HCT116 (cell line): ENCODE results near the gene FGF19. TPM values are rescaled to one million over a fixed set of nuclear protein-coding genes. Genes with fewer than 3 reads are reported as not detected.

ENCODE experiments used
- ATAC-seq: fragments of 200-7000 bp; cut with Tn5 transposase; 2 replicates; pipeline ENCODE4 v1.9.1; 2020; ENCODE audit warnings: mild to moderate bottlenecking, moderate library complexity
- BruUV-seq: library from RNA; stranded (reverse); fragments of 400-500 nt; replicated peaks from 2 replicates; lab custom pipeline; 2021; lab: Mats Ljungman, UMichigan
- CTCF ChIA-PET: fragments of 300-600 bp; sonication (Branson Sonifier 250); formaldehyde crosslinking; loops from one replicate; lab custom pipeline; 2021; ENCODE audit warnings: antibody characterized with exemption; lab: Charles Lee
- POLR2A ChIA-PET: fragments of 300-600, 350-600 bp; sonication (Branson Sonifier 250); formaldehyde crosslinking; loops from one replicate; lab custom pipeline; 2021; ENCODE audit warnings: antibody characterized with exemption; lab: Charles Lee
- RAD21 ChIA-PET, 2 experiments: fragments of 300-600 bp; sonication (Branson Sonifier 250); formaldehyde crosslinking; loops; one replicate each; lab custom pipeline; 2023; ENCODE audit warnings: low total read pairs in 2 of 2; ENCODE audit not compliant: uncharacterized antibody in 2 of 2, unreplicated experiment in 2 of 2, low non-redundant PET in 1 of 2; lab: Charles Lee
- DNase-seq: peaks from one replicate; pipeline ENCODE4 v3.0.0-alpha.2; 2010; ENCODE audit warnings: low read depth, low spot score
- H2AFZ ChIP-seq: fragments of 200-600 bp; shearing (Covaris generic), sonication (generic); 2 replicates; pipeline ENCODE4 v1.6.1; 2017; ENCODE audit warnings: low read depth, mixed run types, mixed read lengths, antibody characterized with exemption, low read length; ENCODE audit not compliant: poor library complexity, severe bottlenecking
- H3K27ac ChIP-seq: 2 replicates; pipeline ENCODE4 v1.5.1; 2012; ENCODE audit warnings: low read depth, low read length
- H3K27me3 ChIP-seq: fragments of 200-600 bp; sonication (generic); 2 replicates; pipeline ENCODE4 v1.6.1; 2016; ENCODE audit warnings: mixed run types, low read length, mixed read lengths; ENCODE audit not compliant: insufficient read depth
- H3K36me3 ChIP-seq, 2 experiments: fragments of 200-500 bp in 1 of 2; fragments of 200-600 bp in 1 of 2; sonication (Bioruptor generic) in 1 of 2; sonication (generic) in 1 of 2; 2 replicates each; pipeline versions ENCODE4 v1.5.1 to v1.6.1; 2014 to 2016; ENCODE audit warnings: low read length in 2 of 2, inconsistent platforms in 1 of 2, mixed read lengths in 1 of 2, mixed run types in 1 of 2; ENCODE audit not compliant: insufficient read depth in 2 of 2, control insufficient read depth in 1 of 2
- H3K4me1 ChIP-seq, 2 experiments: fragments of 200-600 bp in 1 of 2; sonication (generic) in 1 of 2; 2 replicates each; pipeline versions ENCODE4 v1.5.1 to v1.6.1; 2012 to 2017; ENCODE audit warnings: low read length in 2 of 2, inconsistent platforms in 1 of 2, mild to moderate bottlenecking in 1 of 2, mixed read lengths in 1 of 2, mixed run types in 1 of 2, moderate library complexity in 1 of 2; ENCODE audit not compliant: insufficient read depth in 2 of 2, control insufficient read depth in 1 of 2
- H3K4me2 ChIP-seq: fragments of 200-600 bp; sonication (generic); 2 replicates; pipeline ENCODE4 v1.6.1; 2017; ENCODE audit warnings: mixed run types, low read length, mixed read lengths
- H3K4me3 ChIP-seq, 2 experiments: fragments of 200-600 bp in 1 of 2; sonication (generic) in 1 of 2; replicated peaks in 1 of 2; 2 replicates each; pipeline ENCODE4 v1.5.1; 2011 to 2016; ENCODE audit warnings: low read length in 2 of 2, control low read depth in 1 of 2, low read depth in 1 of 2, mild to moderate bottlenecking in 1 of 2, mixed read lengths in 1 of 2, mixed run types in 1 of 2
- H3K79me2 ChIP-seq: fragments of 200-600 bp; sonication (generic); 2 replicates; pipeline ENCODE4 v1.6.1; 2017; ENCODE audit warnings: mild to moderate bottlenecking, mixed run types, low read length, moderate library complexity, mixed read lengths; ENCODE audit not compliant: insufficient read depth
- H3K9ac ChIP-seq: fragments of 200-600 bp; sonication (generic); 2 replicates; pipeline ENCODE4 v1.6.1; 2016; ENCODE audit warnings: low read length, mixed read lengths
- H3K9me2 ChIP-seq: fragments of 200-600 bp; sonication (generic), shearing (Covaris generic); 2 replicates; pipeline ENCODE4 v1.6.1; 2017; ENCODE audit warnings: mixed run types, mild to moderate bottlenecking, moderate library complexity; ENCODE audit not compliant: insufficient read depth
- H3K9me3 ChIP-seq, 2 experiments: fragments of 200-500 bp in 1 of 2; fragments of 200-600 bp in 1 of 2; sonication (Bioruptor generic) in 1 of 2; sonication (generic) in 1 of 2; 2 replicates each; pipeline ENCODE4 v1.6.1; 2014 to 2017; ENCODE audit warnings: low read length in 2 of 2, mixed read lengths in 2 of 2, inconsistent platforms in 1 of 2, low read depth in 1 of 2, mild to moderate bottlenecking in 1 of 2, mixed run types in 1 of 2, moderate library complexity in 1 of 2; ENCODE audit not compliant: control insufficient read depth in 1 of 2, insufficient read depth in 1 of 2
- H4K20me1 ChIP-seq: fragments of 200-600 bp; sonication (generic), shearing (Covaris generic); 2 replicates; pipeline ENCODE4 v1.6.1; 2017; ENCODE audit warnings: mixed run types, mild to moderate bottlenecking, moderate library complexity; ENCODE audit not compliant: insufficient read depth
- CBX3 ChIP-seq: IDR thresholded peaks from 2 replicates; pipeline ENCODE4 v1.6.1; 2012; ENCODE audit warnings: low read depth
- EGR1 ChIP-seq: IDR thresholded peaks from 2 replicates; pipeline ENCODE4 v1.6.1; 2012; ENCODE audit warnings: low read depth
- EZH2 ChIP-seq: fragments of 200-600 bp; sonication (generic); IDR thresholded peaks from 2 replicates; pipeline ENCODE4 v1.6.1; 2017; ENCODE audit warnings: antibody characterized with exemption, mixed run types
- EZH2phosphoT487 ChIP-seq: fragments of 200-600 bp; IDR thresholded peaks from 2 replicates; pipeline ENCODE4 v1.6.1; 2018; ENCODE audit warnings: antibody characterized with exemption, borderline replicate concordance
- FOSL1 ChIP-seq: IDR thresholded peaks from 2 replicates; pipeline ENCODE4 v1.6.1; 2012; ENCODE audit warnings: low read depth
- JUND ChIP-seq: IDR thresholded peaks from 2 replicates; pipeline ENCODE4 v1.6.1; 2012
- POLR2A ChIP-seq: IDR thresholded peaks from 2 replicates; pipeline ENCODE4 v1.7.0; 2011; ENCODE audit warnings: borderline replicate concordance; ENCODE audit not compliant: insufficient read depth, insufficient read length; ENCODE audit errors: extremely low read depth
- POLR2AphosphoS5 ChIP-seq: IDR thresholded peaks from 2 replicates; pipeline ENCODE4 v1.6.1; 2011; ENCODE audit warnings: mild to moderate bottlenecking, low read depth, low read length, moderate library complexity
- SIN3A ChIP-seq: IDR thresholded peaks from 2 replicates; pipeline ENCODE4 v1.6.1; 2012; ENCODE audit warnings: low read depth
- SP1 ChIP-seq: IDR thresholded peaks from 2 replicates; pipeline ENCODE4 v1.6.1; 2012; ENCODE audit warnings: low read depth
- SRF ChIP-seq: IDR thresholded peaks from 2 replicates; pipeline ENCODE4 v1.6.1; 2012; ENCODE audit warnings: low read depth
- TCF7L2 ChIP-seq: IDR thresholded peaks from 2 replicates; pipeline ENCODE4 v1.7.0; 2011; ENCODE audit warnings: borderline replicate concordance, inconsistent platforms; ENCODE audit not compliant: insufficient read depth, insufficient read length; ENCODE audit errors: extremely low read depth
- YY1 ChIP-seq: IDR thresholded peaks from 2 replicates; pipeline ENCODE4 v1.6.1; 2011; ENCODE audit warnings: low read length, low read depth, moderate library complexity, mild to moderate bottlenecking; ENCODE audit not compliant: insufficient replicate concordance; ENCODE audit errors: extremely low read depth
- ZFX ChIP-seq: fragments of 450-650 bp; IDR thresholded peaks from 2 replicates; pipeline ENCODE4 v1.6.1; 2017
- ZNF274 ChIP-seq: fragments of 200-500 bp; sonication (Bioruptor generic); IDR thresholded peaks from 2 replicates; pipeline ENCODE4 v1.6.1; 2014; ENCODE audit warnings: mild to moderate bottlenecking, low read depth, low read length, inconsistent platforms
- intact Hi-C: fragments of 100-400 bp; cut with micrococcal nuclease; formaldehyde crosslinking; loops from 2 replicates; pipeline ENCODE4 v1.10.0; 2022
- total RNA-seq: library from RNA; stranded (reverse); gene quantifications from one replicate; pipeline ENCODE4 v1.2.1, GENCODE V29; 2021; ENCODE audit not compliant: unreplicated experiment
- TF ChIP-seq, protein P1 (sequence below), 3 experiments: fragments of 200-600 bp in 1 of 3; sonication (generic) in 1 of 3; IDR thresholded peaks in 2 of 3; conservative IDR thresholded peaks in 1 of 3; 2 replicates each; pipeline ENCODE4 v1.5.1; 2012 to 2017; ENCODE audit warnings: low read depth in 2 of 3, low read length in 2 of 3, antibody characterized with exemption in 1 of 3, borderline replicate concordance in 1 of 3, control low read depth in 1 of 3, mild to moderate bottlenecking in 1 of 3, mixed read lengths in 1 of 3, mixed run types in 1 of 3, moderate library complexity in 1 of 3; ENCODE audit not compliant: insufficient read depth in 1 of 3
- TF ChIP-seq, protein P2 (sequence below): IDR thresholded peaks from 2 replicates; pipeline ENCODE4 v1.6.1; 2012
- TF ChIP-seq, protein P3 (sequence below): IDR thresholded peaks from 2 replicates; pipeline ENCODE4 v1.6.1; 2012

The FGF19 gene
- total RNA-seq, 1 experiment from 2014 or later: 37.5 TPM

DNA sequence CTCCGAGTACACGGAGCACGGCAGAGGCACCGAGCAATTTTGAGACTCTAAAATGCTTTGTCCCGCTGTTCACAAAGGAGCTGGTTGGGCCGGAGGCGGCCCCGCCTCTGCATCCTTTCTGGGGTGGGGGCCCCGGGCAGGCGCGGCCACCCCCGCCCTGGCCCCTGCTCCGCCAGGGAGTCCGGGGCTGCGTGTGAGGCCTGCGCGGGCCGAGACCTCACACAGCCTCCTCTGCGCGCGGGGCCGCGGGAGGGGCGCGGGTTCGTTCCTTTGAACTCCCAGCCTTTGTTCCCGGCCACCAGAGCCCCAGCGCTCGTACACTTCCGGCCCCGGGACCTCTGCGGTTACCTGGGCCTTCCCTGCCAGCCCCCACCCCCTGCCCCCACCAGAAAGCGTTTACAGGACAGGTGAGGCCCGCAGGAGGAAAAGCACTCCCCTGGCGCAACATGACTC lies 1.6 kb downstream of the FGF19 start (continued):
- no peak for TF ChIP-seq SP1
- TF ChIP-seq FOSL1: no peak
- TF ChIP-seq, protein P1, sequence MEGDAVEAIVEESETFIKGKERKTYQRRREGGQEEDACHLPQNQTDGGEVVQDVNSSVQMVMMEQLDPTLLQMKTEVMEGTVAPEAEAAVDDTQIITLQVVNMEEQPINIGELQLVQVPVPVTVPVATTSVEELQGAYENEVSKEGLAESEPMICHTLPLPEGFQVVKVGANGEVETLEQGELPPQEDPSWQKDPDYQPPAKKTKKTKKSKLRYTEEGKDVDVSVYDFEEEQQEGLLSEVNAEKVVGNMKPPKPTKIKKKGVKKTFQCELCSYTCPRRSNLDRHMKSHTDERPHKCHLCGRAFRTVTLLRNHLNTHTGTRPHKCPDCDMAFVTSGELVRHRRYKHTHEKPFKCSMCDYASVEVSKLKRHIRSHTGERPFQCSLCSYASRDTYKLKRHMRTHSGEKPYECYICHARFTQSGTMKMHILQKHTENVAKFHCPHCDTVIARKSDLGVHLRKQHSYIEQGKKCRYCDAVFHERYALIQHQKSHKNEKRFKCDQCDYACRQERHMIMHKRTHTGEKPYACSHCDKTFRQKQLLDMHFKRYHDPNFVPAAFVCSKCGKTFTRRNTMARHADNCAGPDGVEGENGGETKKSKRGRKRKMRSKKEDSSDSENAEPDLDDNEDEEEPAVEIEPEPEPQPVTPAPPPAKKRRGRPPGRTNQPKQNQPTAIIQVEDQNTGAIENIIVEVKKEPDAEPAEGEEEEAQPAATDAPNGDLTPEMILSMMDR (IDR thresholded peaks at IDR 0.05 in 2 of 3, conservative IDR thresholded peaks at IDR 0.05 in 1 of 3; ENCODE audit: borderline replicate concordance in 1 of 3, insufficient read depth in 1 of 3, low read depth in 2 of 3, low read length in 2 of 3): no peak

DNA sequence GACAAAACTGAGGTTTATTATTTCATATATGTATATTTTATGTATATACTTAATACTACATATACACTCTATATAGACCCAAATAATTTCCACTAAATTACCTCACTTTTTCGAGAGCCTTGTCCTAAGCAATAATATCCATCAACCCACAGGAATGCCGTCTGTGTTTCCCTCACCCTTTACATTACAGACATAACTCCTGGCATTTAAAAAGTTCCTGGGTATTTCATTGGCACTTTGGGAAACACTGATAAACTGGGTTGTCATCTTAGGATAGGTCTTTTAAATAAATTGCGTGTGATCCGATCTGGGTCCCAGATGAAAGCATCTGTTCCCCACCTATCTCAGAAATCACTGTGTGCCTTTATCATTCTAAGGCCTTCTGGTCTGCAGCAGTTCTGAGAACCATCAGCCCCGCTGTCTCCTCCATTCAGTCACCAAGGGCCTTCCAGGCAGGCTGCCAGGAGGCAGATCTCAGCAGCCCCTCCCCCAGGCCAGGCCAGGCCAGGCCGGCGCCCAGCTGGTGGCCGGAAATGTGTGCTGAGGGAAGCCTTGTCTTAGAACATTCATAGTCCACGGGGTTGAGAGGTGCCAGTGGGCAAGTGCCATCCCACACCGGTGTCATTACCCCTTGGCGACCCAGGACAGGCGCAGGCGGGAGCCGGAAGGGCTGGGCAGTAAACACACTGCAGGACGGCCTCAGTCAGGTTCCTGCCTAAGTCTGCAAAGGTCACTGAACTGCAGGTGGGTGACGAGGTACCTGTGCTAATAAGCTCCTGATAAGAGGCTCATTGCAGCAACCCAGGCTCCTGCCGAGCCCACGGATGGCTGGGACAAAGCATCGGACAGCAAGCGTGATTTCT lies 3.3 kb downstream of the FGF19 start:
- no peaks in the 10 kb centered on the region for H3K27me3 ChIP-seq
- TF ChIP-seq TCF7L2 (peak; percentile 46), POLR2A (no peak), SRF (no peak), EGR1 (no peak), YY1 (no peak), ZNF274 (no peak), CBX3 (no peak), ZFX (0 out of 2 replicates have a peak, but pooled peaks have one; percentile 19), JUND (no peak), EZH2 (no peak), POLR2AphosphoS5 (peak; percentile 56), FOSL1 (no peak), EZH2phosphoT487 (no peak), SIN3A (0 out of 2 replicates have a peak, but pooled peaks have one; percentile 53)
- TF ChIP-seq, protein P2, sequence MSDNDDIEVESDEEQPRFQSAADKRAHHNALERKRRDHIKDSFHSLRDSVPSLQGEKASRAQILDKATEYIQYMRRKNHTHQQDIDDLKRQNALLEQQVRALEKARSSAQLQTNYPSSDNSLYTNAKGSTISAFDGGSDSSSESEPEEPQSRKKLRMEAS: peak; percentile 73
- TF ChIP-seq, protein P1 (IDR thresholded peaks at IDR 0.05 in 2 of 3, conservative IDR thresholded peaks at IDR 0.05 in 1 of 3; ENCODE audit: borderline replicate concordance in 1 of 3, insufficient read depth in 1 of 3, low read depth in 2 of 3, low read length in 2 of 3): no peak
- TF ChIP-seq, protein P3, sequence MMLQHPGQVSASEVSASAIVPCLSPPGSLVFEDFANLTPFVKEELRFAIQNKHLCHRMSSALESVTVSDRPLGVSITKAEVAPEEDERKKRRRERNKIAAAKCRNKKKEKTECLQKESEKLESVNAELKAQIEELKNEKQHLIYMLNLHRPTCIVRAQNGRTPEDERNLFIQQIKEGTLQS: no peak

More for the DNA sequence above, 3.3 kb downstream of the FGF19 start:
- peak; percentile 39 for ATAC-seq
- peak overlapping the region; percentile 96 for H3K4me2 ChIP-seq
- peak overlapping the region; percentile 44 for H3K9ac ChIP-seq
- intact Hi-C loops: no loop called here
- H3K9me3 ChIP-seq: no peaks in the 10 kb centered on the region
- peak overlapping the region; percentile 29 for H2AFZ ChIP-seq
- peak overlapping the region; percentile 0 to 40 for H3K4me3 ChIP-seq
- no peak for DNase-seq
- H3K27ac ChIP-seq: peak overlapping the region; percentile 80
- POLR2A ChIA-PET: interaction anchor here (1.0 to 2.5 kb wide), 3 partner anchors 9 to 11 kb away, joined by 3 to 12 read pairs (median 4); no protein-coding TSS in a partner anchor
- H3K9me2 ChIP-seq: no peaks in the 10 kb centered on the region
- H3K36me3 ChIP-seq: no peaks in the 10 kb centered on the region
- no peaks in the 10 kb centered on the region; the same call in 1 of the 2 replicates for H3K79me2 ChIP-seq
- H3K4me1 ChIP-seq: peaks cover 46 to 68% of the 10 kb centered on the region in 2 experiments
- H4K20me1 ChIP-seq: no peaks in the 10 kb centered on the region
- CTCF ChIA-PET: no interaction called here
- no TSS peak for BruUV-seq
- RAD21 ChIA-PET: no interaction called here
